ENCODE results near the gene A4GALT.

DNA sequence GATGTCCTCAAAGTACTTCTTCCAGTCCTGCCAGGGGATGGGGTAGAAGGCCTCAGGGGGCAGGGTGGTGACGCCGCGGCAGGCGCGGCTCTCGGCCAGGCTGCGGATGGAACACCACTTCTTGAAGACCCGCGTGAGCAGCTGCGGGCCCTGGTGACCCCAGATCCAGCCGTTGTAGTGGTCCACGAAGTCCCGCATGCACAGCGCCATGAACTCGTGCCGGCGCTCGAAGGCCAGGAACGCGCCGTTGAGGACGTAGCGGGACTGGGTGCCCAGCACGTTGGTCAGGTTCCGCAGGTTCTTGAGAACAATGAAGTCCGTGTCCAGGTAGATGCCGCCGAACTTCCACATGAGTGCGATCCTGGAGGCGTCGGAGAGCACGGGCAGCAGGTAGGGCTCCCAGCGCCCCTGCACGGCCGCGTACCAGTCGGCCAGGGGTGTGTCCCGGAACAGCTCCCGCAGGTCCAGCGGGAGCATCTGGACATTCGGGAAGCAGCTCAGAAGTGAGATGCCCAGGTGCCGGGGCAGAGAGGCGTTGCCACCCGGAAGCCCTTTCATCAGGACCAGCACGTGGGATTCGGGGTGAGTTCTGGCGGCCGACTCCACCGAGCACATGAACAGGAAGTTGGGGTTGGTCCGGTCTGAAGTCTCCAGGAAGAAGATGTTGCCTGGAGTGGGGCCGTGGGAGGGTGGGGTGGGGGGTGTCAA is 27.5 kb downstream of the A4GALT start:
- TF ChIP-seq POLR2A (IDR thresholded peaks at IDR 0.05), result no peak
- TF ChIP-seq, protein P1, sequence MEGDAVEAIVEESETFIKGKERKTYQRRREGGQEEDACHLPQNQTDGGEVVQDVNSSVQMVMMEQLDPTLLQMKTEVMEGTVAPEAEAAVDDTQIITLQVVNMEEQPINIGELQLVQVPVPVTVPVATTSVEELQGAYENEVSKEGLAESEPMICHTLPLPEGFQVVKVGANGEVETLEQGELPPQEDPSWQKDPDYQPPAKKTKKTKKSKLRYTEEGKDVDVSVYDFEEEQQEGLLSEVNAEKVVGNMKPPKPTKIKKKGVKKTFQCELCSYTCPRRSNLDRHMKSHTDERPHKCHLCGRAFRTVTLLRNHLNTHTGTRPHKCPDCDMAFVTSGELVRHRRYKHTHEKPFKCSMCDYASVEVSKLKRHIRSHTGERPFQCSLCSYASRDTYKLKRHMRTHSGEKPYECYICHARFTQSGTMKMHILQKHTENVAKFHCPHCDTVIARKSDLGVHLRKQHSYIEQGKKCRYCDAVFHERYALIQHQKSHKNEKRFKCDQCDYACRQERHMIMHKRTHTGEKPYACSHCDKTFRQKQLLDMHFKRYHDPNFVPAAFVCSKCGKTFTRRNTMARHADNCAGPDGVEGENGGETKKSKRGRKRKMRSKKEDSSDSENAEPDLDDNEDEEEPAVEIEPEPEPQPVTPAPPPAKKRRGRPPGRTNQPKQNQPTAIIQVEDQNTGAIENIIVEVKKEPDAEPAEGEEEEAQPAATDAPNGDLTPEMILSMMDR (IDR thresholded peaks at IDR 0.05 in 4 of 5, conservative IDR thresholded peaks at IDR 0.05 in 1 of 5), result no peak

Data from gastrocnemius medialis (tissue), 4 donors.